Measurements from ENCODE around the gene RAB6D.

GRCh38 chr2:131389657-131390056 is 25.7 kb upstream of the RAB6D start:
- TF ChIP-seq CTCF (IDR thresholded peaks at IDR 0.05 in 2 of 3, conservative IDR thresholded peaks at IDR 0.05 in 1 of 3; ENCODE audit: borderline replicate concordance in 1 of 3, insufficient read depth in 1 of 3, low read depth in 2 of 3, low read length in 2 of 3), result no peak
- no peak for TF ChIP-seq ZNF274 (IDR thresholded peaks at IDR 0.05; ENCODE audit: low read depth, low read length)
- no peak for TF ChIP-seq POLR2AphosphoS5 (IDR thresholded peaks at IDR 0.05; ENCODE audit: low read depth, low read length)
- TF ChIP-seq EZH2phosphoT487 (IDR thresholded peaks at IDR 0.05; ENCODE audit: borderline replicate concordance), result no peak
- TF ChIP-seq RAD21 (IDR thresholded peaks at IDR 0.05; ENCODE audit: low read depth), result no peak
- no peak for TF ChIP-seq CEBPB (IDR thresholded peaks at IDR 0.05; ENCODE audit: low read depth)
- TF ChIP-seq REST (IDR thresholded peaks at IDR 0.05; ENCODE audit: low read depth), result no peak
- TF ChIP-seq EGR1 (IDR thresholded peaks at IDR 0.05; ENCODE audit: low read depth), result no peak
- no peak for TF ChIP-seq SRF (IDR thresholded peaks at IDR 0.05; ENCODE audit: low read depth)
- no peak for TF ChIP-seq EZH2 (IDR thresholded peaks at IDR 0.05)
- TF ChIP-seq SP1 (IDR thresholded peaks at IDR 0.05; ENCODE audit: low read depth), result no peak
- TF ChIP-seq ELF1 (IDR thresholded peaks at IDR 0.05; ENCODE audit: borderline replicate concordance, low read depth), result no peak
- no peak for TF ChIP-seq ZBTB33 (IDR thresholded peaks at IDR 0.05; ENCODE audit: extremely low read depth, insufficient replicate concordance, low read length)
